Measurements from ENCODE around the gene BCL11A.

- TF ChIP-seq CSRNP3 (CRISPR knock-in tag; IDR thresholded peaks at IDR 0.05) (no peak), PATZ1 (CRISPR knock-in tag; IDR thresholded peaks at IDR 0.05; ENCODE audit: borderline replicate concordance) (no peak), ZNF8 (CRISPR knock-in tag; IDR thresholded peaks at IDR 0.05) (no peak), BACH2 (CRISPR knock-in tag; IDR thresholded peaks at IDR 0.05; ENCODE audit: borderline replicate concordance) (no peak), ISL1 (CRISPR knock-in tag; IDR thresholded peaks at IDR 0.05) (no peak), ARNTL (CRISPR knock-in tag; IDR thresholded peaks at IDR 0.05; ENCODE audit: borderline replicate concordance, low read depth) (no peak), ZFP3 (CRISPR knock-in tag; IDR thresholded peaks at IDR 0.05) (no peak), GLIS3 (CRISPR knock-in tag; IDR thresholded peaks at IDR 0.05) (no peak), OSR1 (CRISPR knock-in tag; IDR thresholded peaks at IDR 0.05) (no peak), ZFP30 (CRISPR knock-in tag; IDR thresholded peaks at IDR 0.05) (no peak), SNAI2 (CRISPR knock-in tag; IDR thresholded peaks at IDR 0.05) (no peak), RARB (CRISPR knock-in tag; IDR thresholded peaks at IDR 0.05) (no peak), ZNF565 (CRISPR knock-in tag; conservative IDR thresholded peaks at IDR 0.05; ENCODE audit: low read depth) (no peak), ZC3H10 (CRISPR knock-in tag; IDR thresholded peaks at IDR 0.05) (no peak)
Measured at GRCh38 chr2:60581433-60582282, 28.2 kb upstream of the BCL11A start.

Data from SK-N-SH treated with all-trans-retinoic acid at 6 μM for 48 hours (cell line).